Stimulated activated memory B cell treated with anti-CD40 and anti-IgM and Interleukin-4, amounts not matched to agents 10 μg/mL and 1 μg/mL and 100 μg/mL, for 72 hours (primary cell): ENCODE results near the gene HSPG2.
"Not testable (repeated sequence)": the region's sequence is repeated elsewhere in the genome, so short reads cannot be mapped to it uniquely, and the experiment has no call there.

ENCODE experiments used
- ATAC-seq: fragments of 150-1000 bp; cut with Tn5 transposase; 2 replicates; pipeline ENCODE4 v1.10.0; 2021
- H3K27ac Mint-ChIP-seq: one replicate; pipeline ENCODE4 v1.8.0; 2022; ENCODE audit warnings: mild to moderate bottlenecking, mixed read lengths
- H3K27me3 Mint-ChIP-seq: one replicate; pipeline ENCODE4 v1.8.0; 2022; ENCODE audit warnings: mixed read lengths
- H3K36me3 Mint-ChIP-seq: one replicate; pipeline ENCODE4 v1.8.0; 2022; ENCODE audit warnings: mixed read lengths
- H3K4me1 Mint-ChIP-seq: one replicate; pipeline ENCODE4 v1.8.0; 2022; ENCODE audit warnings: mixed read lengths
- H3K4me3 Mint-ChIP-seq: one replicate; pipeline ENCODE4 v1.8.0; 2022; ENCODE audit warnings: mild to moderate bottlenecking, moderate library complexity, mixed read lengths
- H3K9me3 Mint-ChIP-seq: one replicate; pipeline ENCODE4 v1.8.0; 2022; ENCODE audit warnings: mixed read lengths

The HSPG2 gene

DNA sequence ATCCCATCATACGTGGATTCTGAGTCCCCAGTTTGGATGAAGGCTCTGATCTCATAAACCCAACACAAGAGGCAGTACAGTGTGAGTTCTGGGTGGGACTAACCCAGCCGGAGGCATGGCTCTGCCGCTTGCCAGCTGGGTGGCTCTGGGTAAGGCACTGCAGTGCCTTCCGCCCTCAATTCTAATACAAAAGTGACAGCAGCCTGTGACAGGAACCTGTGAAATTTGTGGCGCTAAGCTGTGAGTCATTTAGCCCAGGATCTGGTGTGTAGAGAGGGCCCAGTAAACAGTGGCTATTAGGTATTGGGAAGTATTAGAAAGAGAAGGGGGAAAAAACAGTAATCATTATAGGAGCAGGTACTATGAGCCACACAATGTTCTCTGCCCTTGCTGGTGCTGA lies 23.3 kb downstream of the HSPG2 start:
- Mint-ChIP-seq H3K4me3 (no peak overlapping the region), H3K27ac (peak overlapping the region; percentile 5), H3K9me3 (no peaks in the 10 kb centered on the region), H3K4me1 (peaks cover 15% of the 10 kb centered on the region), H3K27me3 (no peaks in the 10 kb centered on the region), H3K36me3 (no peaks in the 10 kb centered on the region)
- no peak for ATAC-seq

DNA sequence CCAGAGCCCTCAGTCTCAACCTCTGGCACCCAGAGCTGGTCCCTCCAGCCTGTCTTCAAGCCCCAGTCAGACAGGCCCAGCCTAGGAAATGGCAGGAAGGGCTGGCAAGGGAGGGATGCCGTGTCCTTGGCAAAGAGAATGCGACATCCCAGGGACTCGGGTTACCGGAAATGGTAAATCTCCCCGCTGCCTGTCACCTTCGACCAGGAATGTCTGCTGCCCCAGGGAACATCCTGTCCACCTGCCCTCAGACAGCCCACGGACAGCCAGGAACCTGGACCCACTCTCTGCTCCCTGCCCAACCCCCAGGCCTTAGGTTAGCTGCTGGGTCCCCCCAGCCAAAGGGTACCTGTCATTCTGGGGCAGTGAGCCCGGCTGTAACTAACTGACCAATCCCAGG lies 23.9 kb downstream of the HSPG2 start:
- peaks cover 15% of the 10 kb centered on the region for H3K4me1 Mint-ChIP-seq
- no peaks in the 10 kb centered on the region for H3K9me3 Mint-ChIP-seq
- H3K27ac Mint-ChIP-seq = peak overlapping the region; percentile 61

DNA sequence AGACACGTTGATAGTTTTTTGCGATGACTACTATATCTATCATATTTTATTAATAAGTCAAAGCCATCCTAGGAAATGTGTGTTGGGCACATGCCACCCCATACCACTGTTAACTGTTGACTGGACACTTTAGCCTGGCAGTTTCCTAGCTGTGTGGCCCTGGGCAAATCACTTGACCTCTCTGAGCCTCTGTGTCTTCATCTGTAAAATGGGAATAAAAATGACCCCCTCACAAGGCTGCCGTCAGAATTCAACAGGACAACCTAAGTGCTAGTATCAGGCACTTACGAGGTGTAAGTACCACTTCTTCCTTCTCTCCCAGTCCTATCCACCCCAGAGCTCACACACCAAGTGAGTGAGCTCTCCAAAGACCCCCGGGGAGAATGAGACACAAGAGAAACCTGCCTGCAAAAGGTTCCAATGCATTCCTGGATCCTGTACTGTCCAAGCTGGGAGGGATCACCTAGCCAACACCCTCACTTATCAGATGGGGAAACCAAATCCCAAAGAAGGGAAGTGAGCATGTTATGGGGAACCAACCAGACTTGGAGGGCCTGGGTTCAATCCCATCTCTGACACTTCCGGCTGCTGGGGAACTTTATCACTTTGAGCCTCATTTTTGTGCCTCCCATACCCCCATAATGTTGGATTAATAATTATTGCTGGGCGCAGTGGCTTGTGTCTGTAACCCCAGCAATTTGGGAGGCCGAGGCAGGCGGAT lies 24.9 kb downstream of the HSPG2 start:
- no peaks in the 10 kb centered on the region for H3K9me3 Mint-ChIP-seq
- H3K27ac Mint-ChIP-seq = peak overlapping the region; percentile 61
- peaks cover 15% of the 10 kb centered on the region for H3K4me1 Mint-ChIP-seq
- H3K27me3 Mint-ChIP-seq = no peaks in the 10 kb centered on the region
- H3K4me3 Mint-ChIP-seq = no peak overlapping the region
- ATAC-seq = no peak
- H3K36me3 Mint-ChIP-seq = no peaks in the 10 kb centered on the region

More for the DNA sequence above, 23.9 kb downstream of the HSPG2 start:
- Mint-ChIP-seq H3K36me3 (no peaks in the 10 kb centered on the region), H3K27me3 (no peaks in the 10 kb centered on the region), H3K4me3 (no peak overlapping the region)
- no peak for ATAC-seq

DNA sequence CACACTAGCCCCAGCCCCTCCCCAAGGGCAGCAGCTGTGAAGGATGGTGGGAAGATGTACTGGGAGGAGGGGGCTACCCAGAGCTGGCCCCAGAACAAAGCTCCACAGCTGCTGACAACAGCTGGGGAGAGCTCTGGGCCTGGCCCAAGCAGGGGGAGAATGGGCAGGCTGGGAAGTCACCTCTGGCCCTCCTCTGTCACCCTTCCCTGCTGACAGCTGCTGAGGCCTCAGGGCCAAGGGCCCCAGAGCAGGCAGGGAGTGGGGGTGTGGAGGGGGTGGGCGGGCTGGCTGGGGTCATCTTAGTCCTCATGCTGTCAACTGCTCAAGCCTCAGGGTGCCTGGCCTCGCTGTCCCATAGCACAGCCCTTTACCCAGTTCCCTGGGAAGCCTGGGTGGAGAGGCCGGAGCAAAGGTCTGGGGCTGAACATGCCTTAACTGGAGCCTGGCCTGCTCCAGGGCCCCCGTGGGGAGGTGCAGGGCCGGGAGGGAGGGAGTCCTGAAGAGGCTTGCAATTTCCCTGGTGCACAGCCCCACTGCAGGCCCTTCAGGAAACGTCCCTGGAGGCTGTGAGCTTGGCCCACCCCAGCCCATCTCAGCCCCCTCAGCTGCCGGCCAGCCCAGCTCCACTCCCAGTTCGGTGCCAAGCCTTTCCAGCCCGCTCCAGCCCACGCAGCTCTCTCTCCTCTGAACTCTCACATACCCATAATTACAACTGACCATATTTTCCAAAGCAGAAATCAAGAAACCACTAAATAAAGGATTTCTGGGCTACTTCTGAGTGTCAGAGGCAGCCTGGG lies 25.7 kb downstream of the HSPG2 start:
- Mint-ChIP-seq H3K4me1 (peaks cover 15% of the 10 kb centered on the region), H3K36me3 (no peaks in the 10 kb centered on the region), H3K27ac (peak overlapping the region; percentile 79), H3K9me3 (no peaks in the 10 kb centered on the region), H3K4me3 (no peak overlapping the region), H3K27me3 (no peaks in the 10 kb centered on the region)
- ATAC-seq = no peak

DNA sequence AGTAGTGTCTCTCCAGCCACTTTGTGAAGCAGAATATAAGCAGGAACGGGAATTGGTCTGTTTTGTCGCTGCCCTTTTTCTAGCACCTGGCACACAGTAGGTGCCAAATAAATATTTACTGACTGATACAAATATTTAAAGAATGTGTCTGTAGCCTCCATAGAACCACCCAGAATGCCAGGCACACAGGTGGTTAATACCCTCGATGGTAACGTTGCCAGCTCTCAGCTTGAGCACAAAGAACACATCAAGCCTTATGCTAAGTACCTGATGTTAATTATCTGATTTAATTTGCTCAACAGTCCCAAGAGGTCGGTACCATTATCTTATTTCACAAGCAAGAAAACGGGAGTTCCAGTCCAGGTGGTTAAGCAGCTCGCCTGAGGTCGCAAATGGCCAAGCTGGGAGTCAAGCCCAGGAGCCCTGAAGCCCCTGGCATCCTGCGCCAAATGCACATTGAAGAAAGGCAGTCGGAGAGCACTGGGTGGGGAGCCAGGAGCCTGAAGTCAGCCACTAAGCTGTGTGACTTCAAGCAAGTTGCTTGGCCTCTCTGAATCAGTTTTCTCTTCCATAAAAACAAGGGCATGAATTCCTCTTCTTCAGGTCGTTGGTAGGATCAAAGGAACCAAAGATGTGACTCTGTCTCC lies 26.4 kb downstream of the HSPG2 start:
- Mint-ChIP-seq H3K27ac (peak overlapping the region; percentile 79), H3K9me3 (no peaks in the 10 kb centered on the region), H3K36me3 (no peaks in the 10 kb centered on the region)

DNA sequence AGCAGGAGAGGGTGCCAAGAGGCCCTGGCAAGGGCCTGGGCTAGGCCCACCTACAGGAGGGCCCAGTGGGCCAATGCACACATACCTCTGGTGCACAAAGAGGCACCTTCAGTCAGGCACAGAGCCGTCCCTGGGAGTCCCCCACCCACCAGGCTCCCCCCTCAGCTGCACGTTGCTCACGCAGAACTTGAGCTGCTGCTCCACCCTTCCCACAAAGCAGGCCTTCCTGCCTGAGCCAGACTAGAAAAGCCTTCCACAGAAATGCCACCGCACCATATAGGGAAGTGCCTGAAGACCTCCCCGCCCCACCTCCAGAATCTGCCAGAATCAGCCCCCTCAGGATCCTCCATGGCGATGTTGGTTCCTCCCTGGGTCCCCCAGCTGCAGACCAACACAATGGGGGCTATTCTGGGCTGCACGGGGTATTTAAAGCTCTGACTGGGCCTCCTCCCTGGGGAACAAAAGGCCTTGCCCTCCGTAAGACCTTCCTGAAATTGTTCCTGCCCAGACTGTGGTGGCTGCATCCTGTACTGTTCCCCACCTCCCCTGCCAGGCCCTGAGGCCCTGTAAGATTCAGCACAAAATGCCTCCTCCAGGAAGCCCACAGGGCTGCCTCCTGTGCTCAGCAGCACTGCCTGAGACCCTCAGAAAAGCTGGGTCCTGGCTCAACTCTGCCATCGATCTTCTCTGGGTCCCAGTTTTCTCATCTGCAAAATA lies 27.2 kb downstream of the HSPG2 start:
- H3K27ac Mint-ChIP-seq = peak overlapping the region; percentile 79
- no peaks in the 10 kb centered on the region for H3K36me3 Mint-ChIP-seq
- no peaks in the 10 kb centered on the region for H3K27me3 Mint-ChIP-seq
- H3K4me3 Mint-ChIP-seq = no peak overlapping the region
- H3K4me1 Mint-ChIP-seq = peaks cover 15% of the 10 kb centered on the region
- peak; percentile 90 for ATAC-seq
- no peaks in the 10 kb centered on the region for H3K9me3 Mint-ChIP-seq

More for the DNA sequence above, 26.4 kb downstream of the HSPG2 start:
- peaks cover 15% of the 10 kb centered on the region for H3K4me1 Mint-ChIP-seq
- H3K4me3 Mint-ChIP-seq = no peak overlapping the region
- no peaks in the 10 kb centered on the region for H3K27me3 Mint-ChIP-seq
- ATAC-seq = no peak

DNA sequence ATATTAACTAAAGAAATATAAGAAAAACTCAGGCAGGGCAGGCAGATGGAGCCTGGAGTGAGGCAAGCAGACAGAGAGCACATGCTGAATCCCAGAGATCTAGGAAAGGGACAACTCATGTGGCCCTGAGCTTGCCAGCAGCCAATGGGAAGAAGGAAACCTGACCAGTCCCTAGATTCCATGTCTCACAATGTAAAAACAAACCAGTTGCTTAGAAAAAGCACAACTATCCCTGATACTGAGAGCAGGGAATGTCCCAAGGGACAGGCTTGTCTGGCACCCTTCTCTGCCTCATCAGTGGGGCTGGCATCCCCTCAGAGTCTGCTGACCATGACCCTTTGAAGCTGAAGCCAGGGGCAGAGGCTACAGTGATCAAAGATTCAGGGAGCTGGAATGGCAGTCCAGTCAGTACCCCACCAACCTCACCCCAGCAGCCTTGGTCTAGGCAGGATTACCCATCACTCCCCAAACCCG lies 27.8 kb downstream of the HSPG2 start:
- H3K27me3 Mint-ChIP-seq = no peaks in the 10 kb centered on the region

DNA sequence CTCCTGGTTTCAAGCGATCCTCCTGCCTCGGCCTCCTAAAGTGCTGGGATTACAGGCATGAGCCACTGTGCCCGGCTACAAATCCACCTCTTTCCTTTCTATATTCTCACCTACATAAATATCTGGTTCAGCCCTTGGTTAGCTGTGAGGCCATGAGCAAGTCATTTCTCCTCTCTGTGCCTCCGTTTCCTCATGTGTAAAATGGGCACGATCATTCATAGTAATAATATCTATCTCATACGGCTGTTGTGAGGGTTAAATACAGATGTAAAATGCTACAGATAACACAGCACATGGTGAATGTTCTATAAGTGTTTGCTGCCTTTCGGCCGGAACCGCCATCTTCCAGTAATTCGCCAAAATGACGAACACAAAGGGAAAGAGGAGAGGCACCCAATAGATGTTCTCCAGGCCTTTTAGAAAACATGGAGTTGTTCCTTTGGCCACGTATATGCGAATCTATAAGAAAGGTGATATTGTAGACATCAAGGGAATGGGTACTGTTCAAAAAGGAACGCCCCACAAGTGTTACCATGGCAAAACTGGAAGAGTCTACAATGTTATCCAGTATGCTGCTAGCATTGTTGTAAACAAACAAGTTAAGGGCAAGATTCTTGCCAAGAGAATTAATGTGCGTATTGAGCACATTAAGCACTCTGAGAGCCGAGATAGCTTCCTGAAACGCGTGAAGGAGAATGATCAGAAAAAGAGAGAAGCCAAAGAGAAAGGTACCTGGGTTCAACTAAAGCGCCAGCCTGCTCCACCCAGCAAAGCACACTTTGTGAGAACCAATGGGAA lies 29.2 kb downstream of the HSPG2 start:
- H3K36me3 Mint-ChIP-seq = not testable (repeated sequence)

More for the DNA sequence above, 27.8 kb downstream of the HSPG2 start:
- no peaks in the 10 kb centered on the region for H3K9me3 Mint-ChIP-seq
- no peaks in the 10 kb centered on the region for H3K36me3 Mint-ChIP-seq
- ATAC-seq = no peak
- H3K27ac Mint-ChIP-seq = peak overlapping the region; percentile 79
- H3K4me1 Mint-ChIP-seq = peaks cover 15% of the 10 kb centered on the region
- no peak overlapping the region for H3K4me3 Mint-ChIP-seq

DNA sequence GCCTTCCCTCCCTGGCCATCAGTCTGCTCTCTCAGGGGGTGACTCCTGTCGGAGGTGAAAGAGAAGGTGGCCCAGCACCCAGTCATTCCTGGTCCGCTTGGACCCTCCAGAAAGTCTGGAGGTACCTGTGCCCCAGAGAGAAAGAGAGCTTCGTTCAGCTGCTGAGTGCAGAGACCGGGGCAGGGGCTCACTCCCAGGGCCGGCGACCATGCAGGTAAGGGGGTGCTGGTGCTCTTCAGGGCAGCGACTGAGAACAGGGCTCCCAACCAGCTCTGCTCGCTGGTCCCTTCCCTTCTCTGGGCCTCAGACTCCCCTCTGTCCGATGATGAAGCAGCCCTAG lies 30.1 kb downstream of the HSPG2 start:
- peaks cover 15% of the 10 kb centered on the region for H3K4me1 Mint-ChIP-seq
- H3K27me3 Mint-ChIP-seq = no peaks in the 10 kb centered on the region
- H3K36me3 Mint-ChIP-seq = no peaks in the 10 kb centered on the region
- H3K27ac Mint-ChIP-seq = no peak overlapping the region
- ATAC-seq = no peak
- H3K4me3 Mint-ChIP-seq = no peak overlapping the region
- no peaks in the 10 kb centered on the region for H3K9me3 Mint-ChIP-seq

More for the DNA sequence above, 29.2 kb downstream of the HSPG2 start:
- H3K27ac Mint-ChIP-seq, ATAC-seq, H3K4me3 Mint-ChIP-seq, H3K9me3 Mint-ChIP-seq, H3K27me3 Mint-ChIP-seq: not testable (repeated sequence)
- H3K4me1 Mint-ChIP-seq = peaks cover 15% of the 10 kb centered on the region

DNA sequence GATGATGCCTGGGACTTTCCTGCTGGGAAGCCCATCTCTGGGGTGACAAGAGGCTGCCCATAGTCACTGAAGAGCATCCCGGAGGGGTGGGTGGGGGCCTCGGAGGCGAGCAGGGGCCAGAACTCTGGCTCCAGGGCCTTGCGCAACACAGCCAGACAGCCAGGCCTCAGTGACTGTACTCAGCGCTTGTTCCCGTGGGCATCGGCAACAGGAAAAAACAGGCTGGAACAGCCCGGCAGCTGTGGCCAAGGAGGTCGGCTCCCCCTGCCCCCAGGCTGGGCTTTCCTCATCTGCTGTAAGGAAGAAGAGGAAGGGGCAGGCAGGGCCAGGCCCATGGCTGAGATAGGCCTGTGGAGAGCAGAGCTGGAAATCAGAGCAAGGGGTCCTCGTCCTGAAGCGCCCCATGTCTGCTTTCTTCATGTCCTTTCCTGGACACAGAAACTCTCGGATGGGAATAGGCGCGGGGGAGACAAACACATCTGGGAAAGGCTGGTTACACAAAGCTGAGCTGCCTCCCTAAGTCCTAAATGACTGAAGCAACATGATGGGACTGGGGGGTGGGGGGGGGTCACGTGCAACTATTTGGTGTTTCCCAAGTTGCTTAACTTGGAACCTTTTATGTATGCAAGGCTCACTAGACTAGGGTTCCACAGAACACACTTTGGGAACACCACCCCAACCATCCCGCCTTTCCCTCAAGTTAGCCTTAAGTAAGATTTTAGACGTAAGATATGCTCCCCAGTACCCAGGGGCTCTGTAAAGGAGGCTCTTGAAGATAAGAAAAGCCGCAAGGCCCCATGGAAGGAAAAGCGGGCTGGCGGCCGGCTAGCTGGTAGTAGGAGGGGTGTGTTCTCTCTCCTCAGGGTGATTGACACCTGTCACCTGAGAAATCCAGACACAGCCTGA lies 30.7 kb downstream of the HSPG2 start:
- no peaks in the 10 kb centered on the region for H3K27me3 Mint-ChIP-seq
- H3K4me3 Mint-ChIP-seq = no peak overlapping the region
- no peaks in the 10 kb centered on the region for H3K9me3 Mint-ChIP-seq
- no peaks in the 10 kb centered on the region for H3K36me3 Mint-ChIP-seq
- no peak overlapping the region for H3K27ac Mint-ChIP-seq
- H3K4me1 Mint-ChIP-seq = peaks cover 15% of the 10 kb centered on the region
- ATAC-seq = no peak

DNA sequence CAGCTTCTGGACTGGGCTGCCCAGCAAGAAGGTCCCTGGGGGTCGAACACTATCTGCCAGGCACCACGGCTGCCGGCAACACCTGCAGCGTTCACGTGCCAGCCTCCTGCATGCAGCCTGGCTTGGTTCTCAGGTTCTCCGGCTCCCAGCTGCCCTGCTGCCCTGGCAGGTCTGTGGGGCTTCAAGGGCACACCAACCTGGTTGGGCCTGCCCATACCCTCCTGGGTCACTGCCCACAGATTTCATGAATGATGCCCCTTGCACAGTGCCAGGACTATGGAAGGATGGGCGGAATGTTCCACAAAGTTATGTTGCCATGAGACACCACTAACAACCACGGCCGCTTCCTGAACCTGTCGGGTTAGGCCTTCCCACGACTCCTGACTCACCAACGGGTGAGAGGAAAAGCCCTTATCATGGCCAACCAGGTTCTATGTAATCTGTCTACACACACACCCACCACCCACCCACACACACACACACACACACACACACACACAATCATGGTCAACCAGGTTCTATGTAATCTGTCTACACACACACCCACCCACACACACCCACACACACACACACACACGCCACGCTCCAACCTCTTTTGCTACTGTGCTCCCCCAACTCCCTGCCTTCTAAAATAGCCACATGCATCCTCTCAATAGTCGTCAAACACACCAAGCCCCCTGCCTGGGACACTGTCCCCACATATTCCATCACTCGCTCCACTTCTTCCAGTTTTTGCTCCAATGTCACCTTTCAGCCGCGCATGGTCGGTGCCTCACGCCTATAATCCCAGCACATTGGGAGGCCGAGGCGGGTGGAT lies 32.2 kb downstream of the HSPG2 start:
- Mint-ChIP-seq H3K27me3 (peaks cover 5% of the 10 kb centered on the region), H3K4me1 (peaks cover 9% of the 10 kb centered on the region), H3K27ac (no peak overlapping the region), H3K4me3 (no peak overlapping the region), H3K9me3 (no peaks in the 10 kb centered on the region), H3K36me3 (no peaks in the 10 kb centered on the region)
- ATAC-seq = no peak

DNA sequence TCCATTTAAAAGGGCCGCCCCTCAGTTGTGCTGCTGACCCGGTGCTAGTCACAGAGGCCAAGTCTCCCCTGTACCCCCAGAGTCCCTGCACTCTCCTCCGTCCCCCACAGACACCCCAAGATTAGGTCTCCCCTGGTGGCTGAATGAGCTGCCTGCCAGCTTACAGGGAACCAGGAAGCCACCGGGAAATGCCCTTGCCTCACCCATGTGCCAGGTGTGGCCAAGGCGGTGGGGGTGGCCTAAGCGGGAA lies 32.7 kb downstream of the HSPG2 start:
- peaks cover 11% of the 10 kb centered on the region for H3K27me3 Mint-ChIP-seq
- no peaks in the 10 kb centered on the region for H3K36me3 Mint-ChIP-seq
- peaks cover 9% of the 10 kb centered on the region for H3K4me1 Mint-ChIP-seq
- ATAC-seq = no peak
- no peak overlapping the region for H3K4me3 Mint-ChIP-seq
- H3K9me3 Mint-ChIP-seq = no peaks in the 10 kb centered on the region
- H3K27ac Mint-ChIP-seq = no peak overlapping the region
